C4-2B (cell line): ENCODE measurements around the gene PANK1.

Source experiments
- ZFX ChIP-seq: fragments of 450-650 bp; IDR thresholded peaks from 2 replicates; pipeline ENCODE4 v1.6.1; 2017
- TF ChIP-seq, protein P1 (sequence below): fragments of 450-650 bp; conservative IDR thresholded peaks from 2 replicates; pipeline ENCODE4 v1.5.1; 2017; ENCODE audit warnings: mild to moderate bottlenecking

DNA sequence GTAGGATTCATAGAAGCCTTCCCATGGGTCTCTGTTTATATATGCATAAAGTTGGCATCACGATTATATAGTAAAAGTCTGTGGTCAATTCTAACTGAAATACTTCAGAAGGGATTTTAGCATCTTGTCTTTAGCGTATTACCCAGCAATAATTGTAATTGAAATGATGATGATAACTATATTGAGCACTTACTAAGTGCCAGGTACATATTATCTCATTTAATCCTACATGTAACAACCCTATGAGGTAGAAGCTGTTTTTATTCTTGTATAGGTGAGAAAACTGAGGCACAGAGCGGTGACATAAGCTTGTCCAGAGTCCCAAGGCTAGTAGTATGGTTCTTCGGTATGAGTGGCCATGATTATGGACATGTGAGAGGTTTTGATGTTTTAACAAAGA lies 33.8 kb downstream of the PANK1 start:
- TF ChIP-seq, protein P1, sequence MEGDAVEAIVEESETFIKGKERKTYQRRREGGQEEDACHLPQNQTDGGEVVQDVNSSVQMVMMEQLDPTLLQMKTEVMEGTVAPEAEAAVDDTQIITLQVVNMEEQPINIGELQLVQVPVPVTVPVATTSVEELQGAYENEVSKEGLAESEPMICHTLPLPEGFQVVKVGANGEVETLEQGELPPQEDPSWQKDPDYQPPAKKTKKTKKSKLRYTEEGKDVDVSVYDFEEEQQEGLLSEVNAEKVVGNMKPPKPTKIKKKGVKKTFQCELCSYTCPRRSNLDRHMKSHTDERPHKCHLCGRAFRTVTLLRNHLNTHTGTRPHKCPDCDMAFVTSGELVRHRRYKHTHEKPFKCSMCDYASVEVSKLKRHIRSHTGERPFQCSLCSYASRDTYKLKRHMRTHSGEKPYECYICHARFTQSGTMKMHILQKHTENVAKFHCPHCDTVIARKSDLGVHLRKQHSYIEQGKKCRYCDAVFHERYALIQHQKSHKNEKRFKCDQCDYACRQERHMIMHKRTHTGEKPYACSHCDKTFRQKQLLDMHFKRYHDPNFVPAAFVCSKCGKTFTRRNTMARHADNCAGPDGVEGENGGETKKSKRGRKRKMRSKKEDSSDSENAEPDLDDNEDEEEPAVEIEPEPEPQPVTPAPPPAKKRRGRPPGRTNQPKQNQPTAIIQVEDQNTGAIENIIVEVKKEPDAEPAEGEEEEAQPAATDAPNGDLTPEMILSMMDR, result no peak
- no peak for TF ChIP-seq ZFX
